Nucleus accumbens (tissue), 56 donors: Measurements from ENCODE around the gene GRM7.

ENCODE experiments used
- DNase-seq, 56 donors: peaks; one replicate each; lab custom pipeline; 2025; lab: John Stamatoyannopoulos, UW

The GRM7 gene

GRCh38 chr3:7456386-7456785 is 595.5 kb downstream of the GRM7 start:
- no peak for DNase-seq

- DNase-seq = no peak
Observed at GRCh38 chr3:7461202-7461825, 600.4 kb downstream of the GRM7 start.

GRCh38 chr3:7469866-7470265 is 609.0 kb downstream of the GRM7 start:
- DNase-seq = no peak

GRCh38 chr3:7484636-7485035 is 623.7 kb downstream of the GRM7 start:
- no peak for DNase-seq

GRCh38 chr3:7487763-7488162 is 626.8 kb downstream of the GRM7 start:
- DNase-seq = no peak

GRCh38 chr3:7489417-7489816 is 628.5 kb downstream of the GRM7 start:
- no peak for DNase-seq

- DNase-seq = no peak
Observed at GRCh38 chr3:7498715-7499114, 637.8 kb downstream of the GRM7 start.

- DNase-seq = no peak
Observed at GRCh38 chr3:7503431-7503830, 642.5 kb downstream of the GRM7 start.

- DNase-seq = no peak
Observed at GRCh38 chr3:7504886-7505775, 644.2 kb downstream of the GRM7 start.

GRCh38 chr3:7506606-7507180 is 645.8 kb downstream of the GRM7 start:
- no peak for DNase-seq

- no peak for DNase-seq
Observed at GRCh38 chr3:7508821-7509220, 647.9 kb downstream of the GRM7 start.

- DNase-seq = no peak
Observed at GRCh38 chr3:7512048-7512447, 651.1 kb downstream of the GRM7 start.

- DNase-seq = peak in 2 of 56 donors; percentile 1 to 4
Observed at GRCh38 chr3:7518026-7518425, 657.1 kb downstream of the GRM7 start.

GRCh38 chr3:7518456-7518855 is 657.5 kb downstream of the GRM7 start:
- DNase-seq = peak in 5 of 56 donors; percentile 5 to 29 (median 7)

- DNase-seq = no peak
Observed at GRCh38 chr3:7520059-7520458, 659.1 kb downstream of the GRM7 start.

GRCh38 chr3:7520593-7520992 is 659.7 kb downstream of the GRM7 start:
- no peak for DNase-seq

- DNase-seq = peak in 1 of 56 donors; percentile 3
Observed at GRCh38 chr3:7536510-7536909, 675.6 kb downstream of the GRM7 start.

GRCh38 chr3:7536921-7537320 is 676.0 kb downstream of the GRM7 start:
- DNase-seq = no peak

- peak in 4 of 56 donors; percentile 2 to 16 (median 4) for DNase-seq
Observed at GRCh38 chr3:7543294-7543880, 682.5 kb downstream of the GRM7 start.

- DNase-seq = no peak
Observed at GRCh38 chr3:7545334-7545733, 684.4 kb downstream of the GRM7 start.

GRCh38 chr3:7546253-7546652 is 685.3 kb downstream of the GRM7 start:
- DNase-seq = no peak
